Natural killer cell (primary cell): ENCODE results near the gene NCDN. TPM values are rescaled to one million over a fixed set of nuclear protein-coding genes. Genes with fewer than 3 reads are reported as not detected.
A peak's percentile ranks its signal among the peaks of the same experiment; 100 is the strongest.

Experiments
- ATAC-seq, 3 donors: fragments of 150-1000 bp in 2 of 3; fragments of 200-7000 bp in 1 of 3; cut with Tn5 transposase; 1 replicate in 1 of 3; 2 replicates in 2 of 3; pipeline ENCODE4 v1.10.0; 2021; ENCODE audit warnings: mild to moderate bottlenecking in 2 of 3, moderate library complexity in 2 of 3
- DNase-seq, 2 donors: peaks; one replicate each; pipeline versions ENCODE4 v3.0.0 to v3.0.0-alpha.2; 2013 to 2021; ENCODE audit warnings: mixed read lengths in 1 of 2
- H3K27ac ChIP-seq: one replicate; pipeline ENCODE4 v1.5.1; 2013; ENCODE audit warnings: mild to moderate bottlenecking, low read length
- H3K27me3 ChIP-seq: one replicate; pipeline ENCODE4 v1.6.1; 2013; ENCODE audit warnings: low read length; ENCODE audit not compliant: control insufficient read depth, insufficient read depth
- H3K36me3 ChIP-seq: one replicate; pipeline ENCODE4 v1.6.1; 2013; ENCODE audit warnings: low read length; ENCODE audit not compliant: control insufficient read depth, insufficient read depth
- H3K4me1 ChIP-seq: one replicate; pipeline ENCODE4 v1.6.1; 2013; ENCODE audit warnings: low read length; ENCODE audit not compliant: control insufficient read depth, insufficient read depth
- H3K4me3 ChIP-seq: one replicate; pipeline ENCODE4 v1.5.1; 2013; ENCODE audit warnings: low read length
- H3K9me3 ChIP-seq: one replicate; pipeline ENCODE4 v1.6.1; 2013; ENCODE audit warnings: low read length; ENCODE audit not compliant: control insufficient read depth, insufficient read depth
- H3K27ac Mint-ChIP-seq, 2 donors: one replicate each; pipeline ENCODE4 v1.8.0; 2022; ENCODE audit warnings: mild to moderate bottlenecking in 2 of 2, mixed read lengths in 2 of 2, moderate library complexity in 1 of 2
- H3K27me3 Mint-ChIP-seq, 2 donors: one replicate each; pipeline ENCODE4 v1.8.0; 2022; ENCODE audit warnings: low read depth in 2 of 2, mixed read lengths in 2 of 2
- H3K36me3 Mint-ChIP-seq: one replicate; pipeline ENCODE4 v1.8.0; 2022; ENCODE audit warnings: mixed read lengths
- H3K4me1 Mint-ChIP-seq, 2 donors: one replicate each; pipeline ENCODE4 v1.8.0; 2022; ENCODE audit warnings: mixed read lengths in 2 of 2
- H3K4me3 Mint-ChIP-seq: one replicate; pipeline ENCODE4 v1.8.0; 2022; ENCODE audit warnings: mild to moderate bottlenecking, moderate library complexity, mixed read lengths
- H3K9me3 Mint-ChIP-seq, 2 donors: one replicate each; pipeline ENCODE4 v1.8.0; 2022; ENCODE audit warnings: mixed read lengths in 2 of 2
- WGBS: methylation state at CpG from one replicate; pipeline ENCODE4 v1.1.7; 2013; ENCODE audit warnings: missing lambda C conversion rate; ENCODE audit not compliant: insufficient coverage; 5-methylcytosine and 5-hydroxymethylcytosine counted together
- intact Hi-C: fragments of 100-400 bp; cut with micrococcal nuclease; formaldehyde crosslinking; loops from one replicate; pipeline ENCODE4 v1.14.2; 2022
- total RNA-seq, 4 donors: library from RNA; stranded (reverse); fragments of 120-200 nt in 1 of 4; gene quantifications; one replicate each; pipeline versions ENCODE4 v1.2.3 to v1.2.4, GENCODE V29; 2013 to 2022
- TF ChIP-seq, protein P1 (sequence below): fragments of 200-600 bp; IDR thresholded peaks from one replicate; pipeline ENCODE4 v1.8.0; 2022; ENCODE audit warnings: antibody characterized with exemption

The NCDN gene
- total RNA-seq, 3 donors from 2014 or later (not counting 1 experiment from before 2014, with no cell fraction given): 7.9 to 10.7 (median 9.9) TPM

DNA sequence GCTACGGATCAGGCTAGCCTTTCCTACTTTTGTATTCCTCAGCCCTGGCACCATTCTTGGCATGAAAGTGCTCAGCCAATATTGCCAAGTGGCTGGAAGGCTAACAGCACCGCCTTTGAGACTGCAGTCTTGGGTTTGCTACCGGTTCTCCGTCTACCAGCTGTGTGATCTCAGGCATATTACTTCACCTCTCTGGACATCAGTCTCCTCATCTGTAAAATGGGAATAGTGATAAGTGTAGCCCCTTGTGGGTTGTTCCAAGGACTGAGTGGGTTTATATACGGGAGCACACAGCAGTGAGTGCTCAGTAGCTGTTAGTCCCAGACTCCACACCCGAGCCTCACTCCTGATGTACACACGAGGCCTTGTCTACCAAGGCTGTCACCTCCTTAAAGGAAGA, 29.2 kb downstream of the NCDN start:
- Histone ChIP-seq H3K36me3 (peaks cover 17% of the 10 kb centered on the region), H3K4me3 (no peak overlapping the region), H3K4me1 (no peaks in the 10 kb centered on the region), H3K9me3 (no peaks in the 10 kb centered on the region), H3K27me3 (no peaks in the 10 kb centered on the region), H3K27ac (no peak overlapping the region)
- DNase-seq: no peak
- H3K27me3 Mint-ChIP-seq: no peaks in the 10 kb centered on the region
- no peak overlapping the region for H3K4me3 Mint-ChIP-seq
- intact Hi-C loops: no loop called here
- ATAC-seq: no peak
- no peaks in the 10 kb centered on the region for H3K9me3 Mint-ChIP-seq
- no peaks in the 10 kb centered on the region for H3K36me3 Mint-ChIP-seq
- TF ChIP-seq, protein P1, sequence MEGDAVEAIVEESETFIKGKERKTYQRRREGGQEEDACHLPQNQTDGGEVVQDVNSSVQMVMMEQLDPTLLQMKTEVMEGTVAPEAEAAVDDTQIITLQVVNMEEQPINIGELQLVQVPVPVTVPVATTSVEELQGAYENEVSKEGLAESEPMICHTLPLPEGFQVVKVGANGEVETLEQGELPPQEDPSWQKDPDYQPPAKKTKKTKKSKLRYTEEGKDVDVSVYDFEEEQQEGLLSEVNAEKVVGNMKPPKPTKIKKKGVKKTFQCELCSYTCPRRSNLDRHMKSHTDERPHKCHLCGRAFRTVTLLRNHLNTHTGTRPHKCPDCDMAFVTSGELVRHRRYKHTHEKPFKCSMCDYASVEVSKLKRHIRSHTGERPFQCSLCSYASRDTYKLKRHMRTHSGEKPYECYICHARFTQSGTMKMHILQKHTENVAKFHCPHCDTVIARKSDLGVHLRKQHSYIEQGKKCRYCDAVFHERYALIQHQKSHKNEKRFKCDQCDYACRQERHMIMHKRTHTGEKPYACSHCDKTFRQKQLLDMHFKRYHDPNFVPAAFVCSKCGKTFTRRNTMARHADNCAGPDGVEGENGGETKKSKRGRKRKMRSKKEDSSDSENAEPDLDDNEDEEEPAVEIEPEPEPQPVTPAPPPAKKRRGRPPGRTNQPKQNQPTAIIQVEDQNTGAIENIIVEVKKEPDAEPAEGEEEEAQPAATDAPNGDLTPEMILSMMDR: no peak
- H3K4me1 Mint-ChIP-seq: peaks cover 19 to 40% of the 10 kb centered on the region in 2 donors
- WGBS: 97% methylated on average over 7 of the region's 7 CpGs
- no peak overlapping the region for H3K27ac Mint-ChIP-seq

GRCh38 chr1:35587736-35588135, 30.1 kb downstream of the NCDN start:
- no peaks in the 10 kb centered on the region for H3K9me3 ChIP-seq
- no peak overlapping the region for H3K4me3 ChIP-seq
- H3K27me3 Mint-ChIP-seq: no peaks in the 10 kb centered on the region
- TF ChIP-seq, protein P1: no peak
- H3K36me3 ChIP-seq: peaks cover 17% of the 10 kb centered on the region
- H3K9me3 Mint-ChIP-seq: no peaks in the 10 kb centered on the region
- intact Hi-C loops: no loop called here
- ATAC-seq (no peak), DNase-seq (no peak)
- WGBS: 86% methylated on average over 6 of the region's 6 CpGs
- peaks cover 5% of the 10 kb centered on the region for H3K4me1 ChIP-seq
- H3K4me3 Mint-ChIP-seq: no peak overlapping the region
- no peak overlapping the region for H3K27ac Mint-ChIP-seq
- H3K27me3 ChIP-seq: no peaks in the 10 kb centered on the region
- H3K36me3 Mint-ChIP-seq: no peaks in the 10 kb centered on the region
- no peak overlapping the region for H3K27ac ChIP-seq
- H3K4me1 Mint-ChIP-seq: peaks cover 21 to 42% of the 10 kb centered on the region in 2 donors

DNA sequence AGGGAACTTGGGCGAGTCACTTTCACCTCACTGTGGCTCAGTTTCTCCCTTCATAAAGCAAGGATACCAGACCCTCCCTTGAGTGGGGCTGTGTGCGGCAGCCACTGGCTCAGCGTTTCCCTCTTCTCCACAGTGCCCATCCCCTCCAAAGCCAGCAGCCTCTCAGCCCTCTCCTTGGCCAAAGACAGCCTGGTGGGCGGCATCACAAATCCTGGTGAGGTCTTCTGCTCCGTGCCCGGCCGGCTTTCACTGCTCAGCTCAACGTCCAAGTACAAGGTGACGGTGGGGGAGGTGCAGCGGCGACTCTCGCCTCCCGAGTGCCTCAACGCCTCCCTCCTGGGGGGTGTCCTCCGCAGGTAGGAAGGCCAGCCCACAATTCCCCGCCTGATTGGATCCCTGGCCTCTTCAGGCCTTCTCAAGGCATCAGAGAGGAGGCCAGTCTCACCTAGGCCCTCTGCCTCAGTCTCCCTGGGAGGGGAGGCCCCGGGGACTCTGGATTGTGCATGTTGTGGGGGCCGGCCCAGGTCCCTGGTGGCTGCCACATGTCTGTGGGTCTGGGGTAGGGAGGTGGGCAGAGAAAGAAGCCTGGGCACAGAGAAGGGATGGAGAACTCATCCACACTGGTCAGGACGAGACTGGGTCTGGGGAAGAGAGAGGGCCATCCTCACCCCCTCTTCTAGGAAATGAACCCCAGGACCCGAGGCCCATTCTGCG, 30.8 kb downstream of the NCDN start:
- TF ChIP-seq, protein P1: no peak
- no peaks in the 10 kb centered on the region for H3K27me3 ChIP-seq
- Mint-ChIP-seq H3K27ac (peak overlapping the region in 1 of 2 donors; percentile 82), H3K36me3 (no peaks in the 10 kb centered on the region), H3K27me3 (no peaks in the 10 kb centered on the region), H3K9me3 (no peaks in the 10 kb centered on the region), H3K4me3 (no peak overlapping the region), H3K4me1 (peaks cover 25 to 44% of the 10 kb centered on the region in 2 donors)
- intact Hi-C loops: no loop called here
- no peak overlapping the region for H3K4me3 ChIP-seq
- H3K36me3 ChIP-seq: peaks cover 13% of the 10 kb centered on the region
- no peak overlapping the region for H3K27ac ChIP-seq
- DNase-seq (no peak), ATAC-seq (no peak)
- H3K4me1 ChIP-seq: peaks cover 11% of the 10 kb centered on the region
- H3K9me3 ChIP-seq: no peaks in the 10 kb centered on the region
- 95% methylated on average over 21 of the region's 21 CpGs for WGBS
